Stomach (tissue), 9 donors: ENCODE measurements around the gene UBE3D. TPM values are rescaled to one million over a fixed set of nuclear protein-coding genes. Genes with fewer than 3 reads are reported as not detected.
A peak's percentile ranks its signal among the peaks of the same experiment; 100 is the strongest.

Experiments
- DNase-seq, 2 donors: peaks; one replicate each; pipeline versions ENCODE4 v3.0.0 to v3.0.0-alpha.2; 2013 to 2019
- H3K27ac ChIP-seq, 5 donors: fragments of 200-600 bp in 4 of 5; sonication (generic) in 4 of 5; one replicate each; pipeline ENCODE4 v1.5.1; 2013 to 2019; ENCODE audit warnings: mild to moderate bottlenecking in 1 of 5, moderate library complexity in 1 of 5
- H3K27me3 ChIP-seq, 3 donors: fragments of 200-600 bp; sonication (generic); one replicate each; pipeline ENCODE4 v1.5.1; 2017 to 2019; ENCODE audit warnings: mixed run types in 1 of 3
- H3K36me3 ChIP-seq, 4 donors: fragments of 200-600 bp; sonication (generic); 1 replicate in 3 of 4; 2 replicates in 1 of 4; pipeline ENCODE4 v1.5.1; 2016 to 2019
- H3K4me1 ChIP-seq, 4 donors: fragments of 200-600 bp; sonication (generic); one replicate each; pipeline ENCODE4 v1.5.1; 2016 to 2019
- H3K4me3 ChIP-seq, 4 donors: fragments of 200-600 bp; sonication (generic) in 3 of 4; one replicate each; pipeline ENCODE4 v1.5.1; 2016 to 2019; ENCODE audit warnings: mild to moderate bottlenecking in 1 of 4
- H3K9me3 ChIP-seq, 4 donors: fragments of 200-600 bp; sonication (generic); one replicate each; pipeline ENCODE4 v1.5.1; 2016 to 2019
- CTCF ChIP-seq, 7 experiments: fragments of 450-650 bp in 4 of 7; fragments of 200-600 bp in 3 of 7; sonication (generic) in 3 of 7; IDR thresholded peaks; one replicate each; pipeline ENCODE4 v1.5.1; 2016 to 2019; ENCODE audit warnings: antibody characterized with exemption in 7 of 7, control low read depth in 2 of 7, mild to moderate bottlenecking in 1 of 7
- EP300 ChIP-seq: sonication (generic); formaldehyde crosslinking; IDR thresholded peaks from one replicate; pipeline ENCODE4 v1.6.1; 2017; ENCODE audit warnings: antibody characterized with exemption
- POLR2A ChIP-seq, 4 donors: fragments of 450-650 bp; IDR thresholded peaks; one replicate each; pipeline ENCODE4 v1.6.1; 2016; ENCODE audit warnings: antibody characterized with exemption in 4 of 4, control low read depth in 2 of 4, mild to moderate bottlenecking in 1 of 4, moderate library complexity in 1 of 4
- POLR2AphosphoS5 ChIP-seq, 3 donors: sonication (generic); formaldehyde crosslinking; IDR thresholded peaks; one replicate each; pipeline ENCODE4 v1.6.1; 2016; ENCODE audit warnings: antibody characterized with exemption in 3 of 3
- WGBS, 5 donors: extraction: QIAGEN DNeasy Blood & Tissue Kit in 3 of 5; methylation state at CpG; one replicate each; pipeline versions ENCODE4 v1.1.5 to v1.1.7; 2013 to 2018; 5-methylcytosine and 5-hydroxymethylcytosine counted together
- intact Hi-C: fragments of 100-400 bp; cut with DNase I; formaldehyde crosslinking; loops from one replicate; pipeline ENCODE4 v1.15.1; 2023; ENCODE audit warnings: low total_unique reads
- polyA plus RNA-seq, 3 donors: library from polyadenylated mRNA; stranded (reverse); fragments of 200-250 nt; gene quantifications; one replicate each; pipeline ENCODE4 v1.2.3, GENCODE V29; 2013
- total RNA-seq, 5 donors: library from RNA; depleted of rRNA; stranded (reverse); fragments of >200 nt; gene quantifications; one replicate each; pipeline versions ENCODE4 v1.1.0 to v1.2.3, GENCODE V29; 2014 to 2016
- donor health status: healthy with polysubstance abuse.
- donor health status: Bipolar disorder and iron deficiency.
- donor health status: healthy.

UBE3D gene
- total and polyA plus RNA-seq, 8 donors: 1.5 to 33.3 (median 11.8) TPM

GRCh38 chr6:83062225-83062624 lies 3.4 kb downstream of the UBE3D start:
- peaks cover 0 to 5% (median 0%) of the 10 kb centered on the region in 4 donors for H3K36me3 ChIP-seq
- intact Hi-C loops: no loop called here
- no peaks in the 10 kb centered on the region for H3K27me3 ChIP-seq
- no peak overlapping the region for H3K4me3 ChIP-seq
- no peak for TF ChIP-seq POLR2AphosphoS5 (IDR thresholded peaks at IDR 0.05)
- TF ChIP-seq CTCF (IDR thresholded peaks at IDR 0.05): no peak
- TF ChIP-seq POLR2A (IDR thresholded peaks at IDR 0.05): no peak
- H3K9me3 ChIP-seq: no peaks in the 10 kb centered on the region
- H3K27ac ChIP-seq: no peak overlapping the region
- no peak for DNase-seq
- 94 to 100% (median 97%) methylated on average over 1 of the region's 1 CpG for WGBS, 5 donors
- H3K4me1 ChIP-seq: peaks cover 0 to 22% (median 11%) of the 10 kb centered on the region in 4 donors

- no peak for TF ChIP-seq CTCF (IDR thresholded peaks at IDR 0.05)
- Histone ChIP-seq H3K4me3 (no peak overlapping the region), H3K9me3 (no peaks in the 10 kb centered on the region), H3K4me1 (peaks cover 0 to 18% (median 11%) of the 10 kb centered on the region in 4 donors), H3K27me3 (no peaks in the 10 kb centered on the region), H3K27ac (no peak overlapping the region), H3K36me3 (peaks cover 0 to 14% (median 9%) of the 10 kb centered on the region in 4 donors)
- no peak for DNase-seq
- intact Hi-C loops: no loop called here
Observed at GRCh38 chr6:83061190-83061589, 4.5 kb downstream of the UBE3D start.

- Histone ChIP-seq H3K27me3 (no peaks in the 10 kb centered on the region), H3K36me3 (peaks cover 0 to 17% (median 11%) of the 10 kb centered on the region in 4 donors), H3K4me1 (peaks cover 0 to 7% (median 3%) of the 10 kb centered on the region in 4 donors), H3K4me3 (no peak overlapping the region), H3K9me3 (no peaks in the 10 kb centered on the region), H3K27ac (no peak overlapping the region)
- intact Hi-C loops: loop anchor here (10.0 kb wide), 1 partner anchor 793 kb away; no protein-coding TSS in a partner anchor
- peak in 1 of 2 donors; percentile 82 for DNase-seq
- 22 to 32% (median 26%) methylated on average over 4 of the region's 4 CpGs for WGBS, 5 donors
- TF ChIP-seq EP300 (no peak), CTCF (IDR thresholded peaks at IDR 0.05) (peak in 5 of 7 experiments; percentile 34 to 61 (median 45)), POLR2A (IDR thresholded peaks at IDR 0.05) (no peak)
Observed at GRCh38 chr6:83057705-83058321, 7.8 kb downstream of the UBE3D start.

GRCh38 chr6:83055366-83055964 lies 10.2 kb downstream of the UBE3D start:
- intact Hi-C loops: loop anchor here (10.0 kb wide), 1 partner anchor 791 kb away; no protein-coding TSS in a partner anchor
- peak in 5 of 7 experiments; percentile 75 to 87 (median 80) for TF ChIP-seq CTCF (IDR thresholded peaks at IDR 0.05)
- no peak for TF ChIP-seq POLR2AphosphoS5 (IDR thresholded peaks at IDR 0.05)
- DNase-seq: peak; percentile 44 to 74
- no peak overlapping the region for H3K4me3 ChIP-seq
- 16 to 24% (median 23%) methylated on average over 6 of the region's 6 CpGs for WGBS, 5 donors
- no peak overlapping the region for H3K27ac ChIP-seq
- H3K9me3 ChIP-seq: no peaks in the 10 kb centered on the region
- peaks cover 0 to 7% (median 3%) of the 10 kb centered on the region in 4 donors for H3K4me1 ChIP-seq
- peaks cover 0 to 28% (median 20%) of the 10 kb centered on the region in 4 donors for H3K36me3 ChIP-seq
- H3K27me3 ChIP-seq: no peaks in the 10 kb centered on the region
